NB4 (cell line): Measurements from ENCODE around the gene SMPD3.

Source experiments
- DNase-seq: peaks from one replicate; pipeline ENCODE4 v3.0.0; 2010; ENCODE audit warnings: low read depth
- H3K4me3 ChIP-seq: one replicate; pipeline ENCODE4 v1.5.1; 2011; ENCODE audit warnings: mild to moderate bottlenecking, low read depth, low read length, moderate library complexity
- CTCF ChIP-seq: IDR thresholded peaks from one replicate; pipeline ENCODE4 v1.5.1; 2012; ENCODE audit warnings: low read depth, low read length
- MAX ChIP-seq: IDR thresholded peaks from 2 replicates; pipeline ENCODE4 v1.6.1; 2011; ENCODE audit warnings: low read depth, low read length
- MYC ChIP-seq: IDR thresholded peaks from 2 replicates; pipeline ENCODE4 v1.6.1; 2011; ENCODE audit warnings: low read depth, low read length
- POLR2A ChIP-seq: IDR thresholded peaks from 2 replicates; pipeline ENCODE4 v1.6.1; 2011; ENCODE audit warnings: mild to moderate bottlenecking; ENCODE audit not compliant: insufficient read length; ENCODE audit errors: extremely low read depth

SMPD3 gene

GRCh38 chr16:68478526-68479250, 30.4 kb upstream of the SMPD3 start:
- H3K4me3 ChIP-seq = no peak overlapping the region
- TF ChIP-seq POLR2A = no peak
- no peak for TF ChIP-seq MAX
- TF ChIP-seq CTCF = no peak
- no peak for TF ChIP-seq MYC
- peak; percentile 69 for DNase-seq

GRCh38 chr16:68475071-68475470, 26.8 kb upstream of the SMPD3 start:
- TF ChIP-seq MYC (no peak), POLR2A (no peak), CTCF (no peak), MAX (no peak)
- no peak for DNase-seq
- no peak overlapping the region for H3K4me3 ChIP-seq

- no peak for TF ChIP-seq MAX
- TF ChIP-seq POLR2A = no peak
- TF ChIP-seq CTCF = no peak
- no peak for TF ChIP-seq MYC
- no peak for DNase-seq
- no peak overlapping the region for H3K4me3 ChIP-seq
Measured at GRCh38 chr16:68473358-68474070, 25.2 kb upstream of the SMPD3 start.

GRCh38 chr16:68472581-68472980, 24.3 kb upstream of the SMPD3 start:
- TF ChIP-seq POLR2A = no peak
- TF ChIP-seq MYC = no peak
- TF ChIP-seq MAX = no peak
- no peak for TF ChIP-seq CTCF
- H3K4me3 ChIP-seq = no peak overlapping the region
- DNase-seq = no peak

GRCh38 chr16:68470461-68471150, 22.3 kb upstream of the SMPD3 start:
- TF ChIP-seq CTCF (no peak), MYC (peak; percentile 87), MAX (peak; percentile 90)
- peak overlapping the region; percentile 48 for H3K4me3 ChIP-seq
- peak; percentile 98 for DNase-seq
